Measurements from ENCODE around the gene TUBD1. TPM values are rescaled to one million over a fixed set of nuclear protein-coding genes. Genes with fewer than 3 reads are reported as not detected.
A peak's percentile ranks its signal among the peaks of the same experiment; 100 is the strongest.

The TUBD1 gene
- total and polyA plus RNA-seq, 2 of the 13 experiments (the other 11 are each of a cell fraction or from before 2014, with no cell fraction given), result 18.2 to 25.9 TPM

GRCh38 chr17:59872351-59872750, 20.4 kb downstream of the TUBD1 start:
- ATAC-seq (no peak), DNase-seq (ENCODE audit: low spot score) (no peak), FAIRE-seq (no peak)
- CTCF ChIA-PET (ENCODE audit: low intra/inter-chr PET ratio, low total read pairs), result no interaction called here
- Histone ChIP-seq H3K79me2 (ENCODE audit: insufficient read depth, low read length) (no peaks in the 10 kb centered on the region), H3K9me3 (ENCODE audit: low read length) (no peaks in the 10 kb centered on the region), H3K27ac (ENCODE audit: extremely low read length, insufficient read depth, low read length) (no peak overlapping the region), H3K9ac (ENCODE audit: insufficient read depth, low read depth, low read length) (no peak overlapping the region), H4K20me1 (ENCODE audit: insufficient read depth, low read length) (no peaks in the 10 kb centered on the region), H3K4me2 (ENCODE audit: low read depth, low read length) (no peak overlapping the region), H3K36me3 (replicated peaks in 1 of 2; ENCODE audit: control insufficient read depth in 1 of 2, insufficient read depth in 2 of 2, low read length in 2 of 2) (peaks cover 8 to 20% of the 10 kb centered on the region in 2 experiments), H2AFZ (ENCODE audit: low read length) (no peak overlapping the region), H3K4me1 (ENCODE audit: insufficient read depth, low read length) (0 out of 2 replicates have a peak, but pooled peaks cover 10% of the 10 kb centered on the region), H3K27me3 (ENCODE audit: control insufficient read depth in 1 of 2, insufficient read depth in 2 of 2, low read length in 2 of 2) (no peaks in the 10 kb centered on the region), H3K4me3 (replicated peaks in 1 of 3; ENCODE audit: insufficient read depth in 1 of 3, low read depth in 2 of 3, low read length in 3 of 3) (no peak overlapping the region)
- TF ChIP-seq ZNF770 (CRISPR knock-in tag; IDR thresholded peaks at IDR 0.05), result 0 out of 2 replicates have a peak, but pooled peaks have one; percentile 16
- no peak for TF ChIP-seq RBM22 (optimal IDR thresholded peaks at IDR 0.05; ENCODE audit: low read length)
- BruUV-seq (replicated peaks), result no TSS peak
- in situ Hi-C loops (cut with HindIII; ENCODE audit: extremely low pct_ligation_motif_present, low pct_unique_long_range_greater_than_20kb) (no loop called here), intact Hi-C loops (cut with micrococcal nuclease; ENCODE audit: unreplicated experiment) (no loop called here)
- POLR2A ChIA-PET, result no interaction called here

- Histone ChIP-seq H3K4me2 (ENCODE audit: low read depth, low read length) (no peak overlapping the region), H3K27me3 (ENCODE audit: control insufficient read depth in 1 of 2, insufficient read depth in 2 of 2, low read length in 2 of 2) (no peaks in the 10 kb centered on the region), H3K4me1 (ENCODE audit: insufficient read depth, low read length) (0 out of 2 replicates have a peak, but pooled peaks cover 10% of the 10 kb centered on the region), H3K79me2 (ENCODE audit: insufficient read depth, low read length) (no peaks in the 10 kb centered on the region), H3K27ac (ENCODE audit: extremely low read length, insufficient read depth, low read length) (no peak overlapping the region), H2AFZ (ENCODE audit: low read length) (no peak overlapping the region), H3K9me3 (ENCODE audit: low read length) (no peaks in the 10 kb centered on the region), H3K36me3 (replicated peaks in 1 of 2; ENCODE audit: control insufficient read depth in 1 of 2, insufficient read depth in 2 of 2, low read length in 2 of 2) (peaks cover 2 to 12% of the 10 kb centered on the region in 2 experiments), H3K9ac (ENCODE audit: insufficient read depth, low read depth, low read length) (no peak overlapping the region), H3K4me3 (replicated peaks in 1 of 3; ENCODE audit: insufficient read depth in 1 of 3, low read depth in 2 of 3, low read length in 3 of 3) (no peak overlapping the region), H4K20me1 (ENCODE audit: insufficient read depth, low read length) (no peaks in the 10 kb centered on the region)
- intact Hi-C loops (cut with micrococcal nuclease; ENCODE audit: unreplicated experiment), result no loop called here
- POLR2A ChIA-PET, result no interaction called here
- CTCF ChIA-PET (ENCODE audit: low intra/inter-chr PET ratio, low total read pairs), result no interaction called here
- no TSS peak for BruUV-seq (replicated peaks)
- DNase-seq (ENCODE audit: low spot score) (no peak), ATAC-seq (no peak), FAIRE-seq (no peak)
- in situ Hi-C loops (cut with HindIII; ENCODE audit: extremely low pct_ligation_motif_present, low pct_unique_long_range_greater_than_20kb), result no loop called here
- 98% methylated on average over 8 of the region's 8 CpGs for WGBS (ENCODE audit: low lambda C conversion rate)
- no peak for TF ChIP-seq ZNF768 (CRISPR knock-in tag; IDR thresholded peaks at IDR 0.05)
- TF ChIP-seq MAFK (conservative IDR thresholded peaks at IDR 0.05 in 1 of 2, IDR thresholded peaks at IDR 0.05 in 1 of 2; ENCODE audit: low read length in 2 of 2), result 0 out of 4 replicates have a peak, but pooled peaks of 1 of the 2 experiments have one; percentile 4
Observed at GRCh38 chr17:59870482-59870881, 22.3 kb downstream of the TUBD1 start.
